NCI-H748 (cell line): ENCODE measurements around the gene AMER2.
A peak's percentile ranks its signal among the peaks of the same experiment; 100 is the strongest.

Experiments
- DNase-seq: peaks from one replicate; lab custom pipeline; 2025; ENCODE audit not compliant: unreplicated experiment; lab: John Stamatoyannopoulos, UW

The AMER2 gene

GRCh38 chr13:25157681-25158080, 14.4 kb downstream of the AMER2 start:
- no peak for DNase-seq

GRCh38 chr13:25153736-25154135, 18.4 kb downstream of the AMER2 start:
- DNase-seq: no peak

- DNase-seq: no peak
These were observed 20.4 kb downstream of the AMER2 start for GRCh38 chr13:25151626-25152195.

- no peak for DNase-seq
These were observed 22.4 kb downstream of the AMER2 start for GRCh38 chr13:25149711-25150110.

- no peak for DNase-seq
These were observed 23.7 kb downstream of the AMER2 start for GRCh38 chr13:25148402-25148771.

- DNase-seq: no peak
These were observed 24.3 kb downstream of the AMER2 start for GRCh38 chr13:25147638-25148401.

GRCh38 chr13:25143706-25144105, 28.4 kb downstream of the AMER2 start:
- no peak for DNase-seq

- no peak for DNase-seq
These were observed 31.0 kb downstream of the AMER2 start for GRCh38 chr13:25141042-25141441.

GRCh38 chr13:25137788-25138115, 34.3 kb downstream of the AMER2 start:
- DNase-seq: no peak

- DNase-seq: peak; percentile 65
These were observed 35.0 kb downstream of the AMER2 start for GRCh38 chr13:25136880-25137787.

GRCh38 chr13:25135896-25136295, 36.2 kb downstream of the AMER2 start:
- DNase-seq: no peak

- no peak for DNase-seq
These were observed 39.2 kb downstream of the AMER2 start for GRCh38 chr13:25132751-25133390.

- DNase-seq: no peak
These were observed 40.1 kb downstream of the AMER2 start for GRCh38 chr13:25131881-25132420.

GRCh38 chr13:25130944-25131343, 41.1 kb downstream of the AMER2 start:
- DNase-seq: no peak

- no peak for DNase-seq
These were observed 53.6 kb downstream of the AMER2 start for GRCh38 chr13:25118378-25118905.

- DNase-seq: no peak
These were observed 54.8 kb downstream of the AMER2 start for GRCh38 chr13:25117312-25117711.

- no peak for DNase-seq
These were observed 56.0 kb downstream of the AMER2 start for GRCh38 chr13:25116044-25116443.

- peak; percentile 88 for DNase-seq
These were observed 57.9 kb downstream of the AMER2 start for GRCh38 chr13:25114220-25114619.

- DNase-seq: no peak
These were observed 59.3 kb downstream of the AMER2 start for GRCh38 chr13:25112695-25113255.
